ENCODE measurements around the gene RFX3. TPM values are rescaled to one million over a fixed set of nuclear protein-coding genes. Genes with fewer than 3 reads are reported as not detected.

The RFX3 gene
- total RNA-seq, 1 experiment from 2014 or later = 9.9 TPM

- no peak overlapping the region for H3K9ac ChIP-seq (ENCODE audit: extremely low read depth, insufficient read length, low read length)
- no peak overlapping the region for H2BK12ac ChIP-seq (ENCODE audit: insufficient read length, low read depth, low read length)
- H3K23me2 ChIP-seq (ENCODE audit: insufficient read length, low read depth, low read length, poor library complexity, severe bottlenecking) = no peaks in the 10 kb centered on the region
- no peak overlapping the region for H2BK5ac ChIP-seq (ENCODE audit: insufficient read length, low read length)
- no peak overlapping the region for H3K4me2 ChIP-seq (ENCODE audit: insufficient read depth, insufficient read length, low read length)
- H2BK20ac ChIP-seq (ENCODE audit: low read depth, low read length, poor library complexity, severe bottlenecking) = no peak overlapping the region
- no peak overlapping the region for H2AK5ac ChIP-seq (ENCODE audit: insufficient read length, low read length)
- H4K20me1 ChIP-seq (ENCODE audit: control insufficient read depth, insufficient read depth, insufficient read length) = no peaks in the 10 kb centered on the region
- no peak overlapping the region for H2BK120ac ChIP-seq (ENCODE audit: low read depth, low read length, poor library complexity, severe bottlenecking)
- no peaks in the 10 kb centered on the region for H3K27me3 Mint-ChIP-seq (ENCODE audit: low read depth)
- no peak overlapping the region for H2BK15ac ChIP-seq (ENCODE audit: low read depth, low read length)
- no CpG with 5 or more reads among the region's 10 CpGs for WGBS (ENCODE audit: extremely low coverage, insufficient read length, low lambda C conversion rate)
- H4K91ac ChIP-seq (ENCODE audit: insufficient read length, low read depth, low read length) = no peak overlapping the region
- no peak overlapping the region for H2AFZ ChIP-seq (ENCODE audit: low read length)
- H3K4me1 Mint-ChIP-seq = peaks cover 16 to 17% of the 10 kb centered on the region in 2 experiments
- no peak overlapping the region for H3K56ac ChIP-seq (ENCODE audit: insufficient read length, low read depth, low read length)
- peak overlapping the region; percentile 16 to 88 (median 20); a peak in 4 of 7 replicates for H3K27ac Mint-ChIP-seq
- no peaks in the 10 kb centered on the region for H3K27me3 ChIP-seq (ENCODE audit: insufficient read depth, low read length)
- no peaks in the 10 kb centered on the region for H3K79me1 ChIP-seq (ENCODE audit: insufficient read depth, low read depth, low read length, poor library complexity, severe bottlenecking)
- no peaks in the 10 kb centered on the region for H3K9me3 Mint-ChIP-seq
- no peak for TF ChIP-seq CTCF (conservative IDR thresholded peaks at IDR 0.05)
- H3K4ac ChIP-seq (ENCODE audit: low read depth, low read length) = no peak overlapping the region
- peaks cover 2% of the 10 kb centered on the region; the same call in 1 of the 2 replicates for H3K4me1 ChIP-seq (ENCODE audit: insufficient read depth, low read length)
- H3K18ac ChIP-seq (ENCODE audit: insufficient read length, low read depth, low read length) = no peak overlapping the region
- no peak overlapping the region for H4K5ac ChIP-seq (ENCODE audit: insufficient read length, low read depth, low read length)
- H3K9me3 ChIP-seq (ENCODE audit: control insufficient read depth, low read depth, low read length) = no peaks in the 10 kb centered on the region
- H3K79me2 ChIP-seq (ENCODE audit: insufficient read depth, low read length) = no peaks in the 10 kb centered on the region
- no peak overlapping the region for H3K27ac ChIP-seq (ENCODE audit: insufficient read length, low read depth, low read length)
- no peak overlapping the region for H3K14ac ChIP-seq (ENCODE audit: insufficient read depth, low read length)
- peak; percentile 30 for DNase-seq
- no peak overlapping the region for H3K23ac ChIP-seq (ENCODE audit: insufficient read length, low read depth, low read length)
- no peak overlapping the region for H3K4me3 Mint-ChIP-seq
- peaks cover 0 to 2% (median 0%) of the 10 kb centered on the region in 3 experiments; a peak in 2 of 7 replicates for H3K36me3 Mint-ChIP-seq (ENCODE audit: insufficient read depth in 1 of 3, low read depth in 3 of 3)
- H3T11ph ChIP-seq (ENCODE audit: low read length) = no peak overlapping the region
- H4K8ac ChIP-seq (replicated peaks; ENCODE audit: insufficient read length, low read depth, low read length) = no peak overlapping the region
These were observed 262.8 kb downstream of the RFX3 start for GRCh38 chr9:3262826-3263529.

All from H9 (cell line).